Gastrocnemius medialis (tissue), 4 donors: ENCODE measurements around the gene AGAP1. TPM values are rescaled to one million over a fixed set of nuclear protein-coding genes. Genes with fewer than 3 reads are reported as not detected.

Experiments used
- ATAC-seq, 2 donors: fragments of 150-250 bp; one replicate each; pipeline ENCODE4 v1.9.1; 2016
- DNase-seq, 2 donors: peaks; one replicate each; pipeline ENCODE4 v3.0.0-alpha.2; 2019
- H3K27ac ChIP-seq, 4 donors: fragments of 200-600 bp; sonication (generic); 1 replicate in 1 of 4; 2 replicates in 3 of 4; pipeline ENCODE4 v1.5.1; 2016 to 2018; ENCODE audit warnings: mild to moderate bottlenecking in 2 of 4, moderate library complexity in 1 of 4
- H3K27me3 ChIP-seq, 3 donors: fragments of 200-600 bp; sonication (generic) in 2 of 3; 1 replicate in 1 of 3; 2 replicates in 2 of 3; pipeline versions ENCODE4 v1.5.1 to v1.6.0; 2016 to 2019; ENCODE audit warnings: mild to moderate bottlenecking in 1 of 3, moderate library complexity in 1 of 3
- H3K36me3 ChIP-seq, 2 donors: fragments of 200-600 bp; sonication (generic) in 1 of 2; one replicate each; pipeline ENCODE4 v1.5.1; 2017 to 2018
- H3K4me1 ChIP-seq, 2 donors: fragments of 200-600 bp; sonication (generic) in 1 of 2; one replicate each; pipeline ENCODE4 v1.5.1; 2016 to 2017; ENCODE audit warnings: mild to moderate bottlenecking in 2 of 2
- H3K4me3 ChIP-seq, 4 donors: fragments of 200-600 bp; sonication (generic) in 3 of 4; 1 replicate in 1 of 4; 2 replicates in 3 of 4; pipeline ENCODE4 v1.5.1; 2016 to 2019; ENCODE audit warnings: mild to moderate bottlenecking in 2 of 4
- H3K9me3 ChIP-seq, 3 donors: fragments of 200-600 bp; sonication (generic) in 2 of 3; 1 replicate in 1 of 3; 2 replicates in 2 of 3; pipeline ENCODE4 v1.5.1; 2016 to 2019
- CTCF ChIP-seq, 5 experiments: fragments of 450-650 bp in 3 of 5; fragments of 200-600 bp in 2 of 5; sonication (generic) in 2 of 5; IDR thresholded peaks in 4 of 5; conservative IDR thresholded peaks in 1 of 5; 1 replicate in 4 of 5; 2 replicates in 1 of 5; pipeline ENCODE4 v1.5.1; 2016 to 2019; ENCODE audit warnings: antibody characterized with exemption in 5 of 5, mild to moderate bottlenecking in 3 of 5, moderate library complexity in 3 of 5
- POLR2A ChIP-seq, 2 donors: fragments of 450-650 bp; IDR thresholded peaks; one replicate each; pipeline ENCODE4 v1.6.1; 2017; ENCODE audit warnings: antibody characterized with exemption in 2 of 2, mild to moderate bottlenecking in 2 of 2, moderate library complexity in 2 of 2
- in situ Hi-C, 4 donors: fragments of 200-750 bp; cut with MboI; loops; one replicate each; pipeline versions ENCODE4 v1.15.0 to v1.8.0; 2017; ENCODE audit warnings: low sequenced_read_pairs in 4 of 4
- intact Hi-C: fragments of 100-400 bp; cut with DNase I; formaldehyde crosslinking; loops from one replicate; pipeline ENCODE4 v1.15.1; 2023; ENCODE audit warnings: low total_unique reads
- total RNA-seq, 4 donors: library from RNA; depleted of rRNA; stranded (reverse); fragments of >200 nt; gene quantifications; one replicate each; pipeline versions ENCODE4 v1.1.0 to v1.2.3, GENCODE V29; 2016

The AGAP1 gene
- total RNA-seq, 4 donors from 2014 or later, result 8.5 to 26.8 (median 14.4) TPM

GRCh38 chr2:235992024-235992423 is 498.2 kb downstream of the AGAP1 start:
- TF ChIP-seq CTCF (IDR thresholded peaks at IDR 0.05 in 4 of 5, conservative IDR thresholded peaks at IDR 0.05 in 1 of 5) (no peak), POLR2A (IDR thresholded peaks at IDR 0.05) (no peak)
- H3K27me3 ChIP-seq, result no peaks in the 10 kb centered on the region
- intact Hi-C loops, result no loop called here
- no peaks in the 10 kb centered on the region for H3K9me3 ChIP-seq
- no peak overlapping the region for H3K27ac ChIP-seq
- no peaks in the 10 kb centered on the region for H3K36me3 ChIP-seq
- in situ Hi-C loops, result no loop called here
- H3K4me1 ChIP-seq, result no peaks in the 10 kb centered on the region
- no peak for DNase-seq
- no peak for ATAC-seq
- H3K4me3 ChIP-seq, result no peak overlapping the region

- ATAC-seq, result no peak
- intact Hi-C loops, result no loop called here
Observed at GRCh38 chr2:235996419-235996818, 502.6 kb downstream of the AGAP1 start.

GRCh38 chr2:235999011-235999410 is 505.2 kb downstream of the AGAP1 start:
- H3K4me3 ChIP-seq, result no peak overlapping the region
- no peaks in the 10 kb centered on the region for H3K9me3 ChIP-seq
- TF ChIP-seq CTCF (IDR thresholded peaks at IDR 0.05 in 4 of 5, conservative IDR thresholded peaks at IDR 0.05 in 1 of 5) (no peak), POLR2A (IDR thresholded peaks at IDR 0.05) (no peak)
- no peaks in the 10 kb centered on the region for H3K4me1 ChIP-seq
- no peak for DNase-seq
- intact Hi-C loops (no loop called here), in situ Hi-C loops (no loop called here)
- ATAC-seq, result no peak
- H3K27me3 ChIP-seq, result no peaks in the 10 kb centered on the region
- H3K27ac ChIP-seq, result no peak overlapping the region
- no peaks in the 10 kb centered on the region for H3K36me3 ChIP-seq

More at GRCh38 chr2:235996419-235996818, 502.6 kb downstream of the AGAP1 start:
- H3K27me3 ChIP-seq, result no peaks in the 10 kb centered on the region
- no peaks in the 10 kb centered on the region for H3K9me3 ChIP-seq
- no peaks in the 10 kb centered on the region for H3K36me3 ChIP-seq
- no peak overlapping the region for H3K4me3 ChIP-seq
- DNase-seq, result no peak
- H3K4me1 ChIP-seq, result no peaks in the 10 kb centered on the region
- in situ Hi-C loops, result no loop called here
- TF ChIP-seq POLR2A (IDR thresholded peaks at IDR 0.05) (no peak), CTCF (IDR thresholded peaks at IDR 0.05 in 4 of 5, conservative IDR thresholded peaks at IDR 0.05 in 1 of 5) (no peak)
- H3K27ac ChIP-seq, result no peak overlapping the region

GRCh38 chr2:236001166-236001828 is 507.5 kb downstream of the AGAP1 start:
- no peak for ATAC-seq
- Histone ChIP-seq H3K36me3 (no peaks in the 10 kb centered on the region), H3K9me3 (no peaks in the 10 kb centered on the region), H3K4me1 (no peaks in the 10 kb centered on the region), H3K27me3 (no peaks in the 10 kb centered on the region), H3K27ac (no peak overlapping the region), H3K4me3 (peak overlapping the region in 1 of 4 donors; percentile 4)
- TF ChIP-seq POLR2A (IDR thresholded peaks at IDR 0.05), result no peak
- no peak for TF ChIP-seq CTCF (IDR thresholded peaks at IDR 0.05 in 4 of 5, conservative IDR thresholded peaks at IDR 0.05 in 1 of 5)
- no peak for DNase-seq
- intact Hi-C loops (no loop called here), in situ Hi-C loops (no loop called here)

GRCh38 chr2:236001854-236002253 is 508.0 kb downstream of the AGAP1 start:
- ATAC-seq, result peak in 1 of 2 donors; percentile 56
- TF ChIP-seq POLR2A (IDR thresholded peaks at IDR 0.05) (no peak), CTCF (IDR thresholded peaks at IDR 0.05 in 4 of 5, conservative IDR thresholded peaks at IDR 0.05 in 1 of 5) (no peak)
- Histone ChIP-seq H3K9me3 (no peaks in the 10 kb centered on the region), H3K27me3 (no peaks in the 10 kb centered on the region), H3K4me3 (peak overlapping the region in 1 of 4 donors; percentile 4), H3K27ac (no peak overlapping the region), H3K4me1 (no peaks in the 10 kb centered on the region), H3K36me3 (no peaks in the 10 kb centered on the region)
- intact Hi-C loops (no loop called here), in situ Hi-C loops (no loop called here)
- DNase-seq, result no peak
